Measurements from ENCODE around the gene QPRT. TPM values are rescaled to one million over a fixed set of nuclear protein-coding genes. Genes with fewer than 3 reads are reported as not detected.
A peak's percentile ranks its signal among the peaks of the same experiment; 100 is the strongest.

QPRT gene
- total and polyA plus RNA-seq, 2 of the 13 experiments (the other 11 are each of a cell fraction or from before 2014, with no cell fraction given): 130 to 218 TPM

DNA sequence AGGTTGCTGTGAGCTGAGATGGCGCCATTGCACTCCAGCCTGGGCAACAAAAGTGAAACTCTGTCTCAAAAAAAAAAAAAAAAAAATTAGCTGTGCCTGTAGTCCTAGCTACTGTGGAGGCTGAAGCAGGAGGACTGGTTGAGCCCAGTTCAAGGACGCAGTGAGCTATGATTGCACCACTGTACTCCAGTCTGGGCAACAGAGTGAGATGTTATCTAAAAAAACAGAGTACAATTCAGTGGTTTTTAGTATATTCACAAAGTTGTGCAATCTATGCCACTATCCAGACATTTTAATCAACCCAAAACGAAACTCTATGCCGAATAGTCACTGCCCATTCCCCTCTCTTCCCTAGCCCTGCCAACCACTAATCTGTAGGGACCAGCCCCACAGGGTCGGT, 41.7 kb downstream of the QPRT start (continued):
- no peak for TF ChIP-seq HNRNPLL (IDR thresholded peaks at IDR 0.05; ENCODE audit: low read depth, low read length, poor library complexity, severe bottlenecking)
- no peak for TF ChIP-seq KLF12 (CRISPR knock-in tag; IDR thresholded peaks at IDR 0.05; ENCODE audit: borderline replicate concordance)
- TF ChIP-seq ZNF225 (CRISPR knock-in tag; IDR thresholded peaks at IDR 0.05): no peak
- TF ChIP-seq CEBPB (IDR thresholded peaks at IDR 0.05; ENCODE audit: borderline replicate concordance, low read depth, low read length): peak; percentile 89
- peak; percentile 17; the same call in 1 of the 2 replicates for TF ChIP-seq NR2F6 (IDR thresholded peaks at IDR 0.05)
- no peak for TF ChIP-seq NR2F6 (CRISPR knock-in tag; IDR thresholded peaks at IDR 0.05)
- TF ChIP-seq ZNF782 (CRISPR knock-in tag; IDR thresholded peaks at IDR 0.05; ENCODE audit: borderline replicate concordance): no peak
- no peak for TF ChIP-seq FOXM1 (CRISPR knock-in tag; IDR thresholded peaks at IDR 0.05)
- TF ChIP-seq DPF2 (CRISPR knock-in tag; IDR thresholded peaks at IDR 0.05; ENCODE audit: borderline replicate concordance, low read depth): peak; percentile 68; the same call in 1 of the 2 replicates
- TF ChIP-seq ZNF816 (CRISPR knock-in tag; IDR thresholded peaks at IDR 0.05; ENCODE audit: borderline replicate concordance): no peak
- TF ChIP-seq ZNF496 (CRISPR knock-in tag; IDR thresholded peaks at IDR 0.05; ENCODE audit: insufficient replicate concordance): no peak
- no peak for TF ChIP-seq MYC (CRISPR knock-in tag; IDR thresholded peaks at IDR 0.05; ENCODE audit: borderline replicate concordance)
- TF ChIP-seq MTF2 (CRISPR knock-in tag; IDR thresholded peaks at IDR 0.05; ENCODE audit: borderline replicate concordance): no peak
- no peak for TF ChIP-seq IRF2 (CRISPR knock-in tag; IDR thresholded peaks at IDR 0.05)
- peak; percentile 47 for TF ChIP-seq MED1 (CRISPR knock-in tag; IDR thresholded peaks at IDR 0.05)
- TF ChIP-seq, protein P1, sequence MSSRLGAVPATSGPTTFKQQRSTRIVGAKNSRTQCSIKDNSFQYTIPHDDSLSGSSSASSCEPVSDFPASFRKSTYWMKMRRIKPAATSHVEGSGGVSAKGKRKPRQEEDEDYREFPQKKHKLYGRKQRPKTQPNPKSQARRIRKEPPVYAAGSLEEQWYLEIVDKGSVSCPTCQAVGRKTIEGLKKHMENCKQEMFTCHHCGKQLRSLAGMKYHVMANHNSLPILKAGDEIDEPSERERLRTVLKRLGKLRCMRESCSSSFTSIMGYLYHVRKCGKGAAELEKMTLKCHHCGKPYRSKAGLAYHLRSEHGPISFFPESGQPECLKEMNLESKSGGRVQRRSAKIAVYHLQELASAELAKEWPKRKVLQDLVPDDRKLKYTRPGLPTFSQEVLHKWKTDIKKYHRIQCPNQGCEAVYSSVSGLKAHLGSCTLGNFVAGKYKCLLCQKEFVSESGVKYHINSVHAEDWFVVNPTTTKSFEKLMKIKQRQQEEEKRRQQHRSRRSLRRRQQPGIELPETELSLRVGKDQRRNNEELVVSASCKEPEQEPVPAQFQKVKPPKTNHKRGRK (CRISPR knock-in tag; IDR thresholded peaks at IDR 0.05): no peak
- TF ChIP-seq POGZ (CRISPR knock-in tag; IDR thresholded peaks at IDR 0.05): peak; percentile 36; the same call in 1 of the 2 replicates
- TF ChIP-seq ZNF367 (CRISPR knock-in tag; IDR thresholded peaks at IDR 0.05; ENCODE audit: borderline replicate concordance): no peak
- no peak for TF ChIP-seq AHR (CRISPR knock-in tag; IDR thresholded peaks at IDR 0.05)
- no peak for TF ChIP-seq BCL6 (CRISPR knock-in tag; IDR thresholded peaks at IDR 0.05)
- TF ChIP-seq ZNF557 (CRISPR knock-in tag; IDR thresholded peaks at IDR 0.05): no peak
- no peak for TF ChIP-seq ONECUT2 (CRISPR knock-in tag; IDR thresholded peaks at IDR 0.05)
- TF ChIP-seq TOE1 (CRISPR knock-in tag; IDR thresholded peaks at IDR 0.05): no peak
- TF ChIP-seq KLF15 (CRISPR knock-in tag; IDR thresholded peaks at IDR 0.05; ENCODE audit: borderline replicate concordance): no peak
- TF ChIP-seq, protein P2, sequence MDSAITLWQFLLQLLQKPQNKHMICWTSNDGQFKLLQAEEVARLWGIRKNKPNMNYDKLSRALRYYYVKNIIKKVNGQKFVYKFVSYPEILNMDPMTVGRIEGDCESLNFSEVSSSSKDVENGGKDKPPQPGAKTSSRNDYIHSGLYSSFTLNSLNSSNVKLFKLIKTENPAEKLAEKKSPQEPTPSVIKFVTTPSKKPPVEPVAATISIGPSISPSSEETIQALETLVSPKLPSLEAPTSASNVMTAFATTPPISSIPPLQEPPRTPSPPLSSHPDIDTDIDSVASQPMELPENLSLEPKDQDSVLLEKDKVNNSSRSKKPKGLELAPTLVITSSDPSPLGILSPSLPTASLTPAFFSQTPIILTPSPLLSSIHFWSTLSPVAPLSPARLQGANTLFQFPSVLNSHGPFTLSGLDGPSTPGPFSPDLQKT (CRISPR knock-in tag; IDR thresholded peaks at IDR 0.05; ENCODE audit: borderline replicate concordance): no peak
- no peak for TF ChIP-seq TBL1XR1 (IDR thresholded peaks at IDR 0.05; ENCODE audit: borderline replicate concordance, low read length, partially characterized antibody)
- TF ChIP-seq ZNF326 (CRISPR knock-in tag; IDR thresholded peaks at IDR 0.05; ENCODE audit: borderline replicate concordance): no peak
- no peak for TF ChIP-seq SNAI1 (CRISPR knock-in tag; IDR thresholded peaks at IDR 0.05; ENCODE audit: borderline replicate concordance)
- TF ChIP-seq, protein P3, sequence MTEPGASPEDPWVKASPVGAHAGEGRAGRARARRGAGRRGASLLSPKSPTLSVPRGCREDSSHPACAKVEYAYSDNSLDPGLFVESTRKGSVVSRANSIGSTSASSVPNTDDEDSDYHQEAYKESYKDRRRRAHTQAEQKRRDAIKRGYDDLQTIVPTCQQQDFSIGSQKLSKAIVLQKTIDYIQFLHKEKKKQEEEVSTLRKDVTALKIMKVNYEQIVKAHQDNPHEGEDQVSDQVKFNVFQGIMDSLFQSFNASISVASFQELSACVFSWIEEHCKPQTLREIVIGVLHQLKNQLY (CRISPR knock-in tag; IDR thresholded peaks at IDR 0.05): no peak
- TF ChIP-seq ZNF251 (CRISPR knock-in tag; IDR thresholded peaks at IDR 0.05): no peak
- TF ChIP-seq NCOA2 (CRISPR knock-in tag; IDR thresholded peaks at IDR 0.05): peak; percentile 26; the same call in 1 of the 2 replicates
- TF ChIP-seq ZNF629 (CRISPR knock-in tag; conservative IDR thresholded peaks at IDR 0.05): peak; percentile 69
- no peak for TF ChIP-seq ZNF547 (CRISPR knock-in tag; IDR thresholded peaks at IDR 0.05)
